C4-2B (cell line): Measurements from ENCODE around the gene PIAS1.

ENCODE experiments used
- CTCF ChIP-seq: fragments of 450-650 bp; conservative IDR thresholded peaks from 2 replicates; pipeline ENCODE4 v1.5.1; 2017; ENCODE audit warnings: mild to moderate bottlenecking
- ZFX ChIP-seq: fragments of 450-650 bp; IDR thresholded peaks from 2 replicates; pipeline ENCODE4 v1.6.1; 2017

GRCh38 chr15:68199340-68199739, 145.2 kb downstream of the PIAS1 start:
- TF ChIP-seq CTCF (no peak), ZFX (no peak)
